ENCODE results near the gene NUBPL. TPM values are rescaled to one million over a fixed set of nuclear protein-coding genes. Genes with fewer than 3 reads are reported as not detected.
A peak's percentile ranks its signal among the peaks of the same experiment; 100 is the strongest.
"Not testable (repeated sequence)": the region's sequence is repeated elsewhere in the genome, so short reads cannot be mapped to it uniquely, and the experiment has no call there.

Gene NUBPL
- total RNA-seq, 1 experiment from 2014 or later, result 26.8 TPM

DNA sequence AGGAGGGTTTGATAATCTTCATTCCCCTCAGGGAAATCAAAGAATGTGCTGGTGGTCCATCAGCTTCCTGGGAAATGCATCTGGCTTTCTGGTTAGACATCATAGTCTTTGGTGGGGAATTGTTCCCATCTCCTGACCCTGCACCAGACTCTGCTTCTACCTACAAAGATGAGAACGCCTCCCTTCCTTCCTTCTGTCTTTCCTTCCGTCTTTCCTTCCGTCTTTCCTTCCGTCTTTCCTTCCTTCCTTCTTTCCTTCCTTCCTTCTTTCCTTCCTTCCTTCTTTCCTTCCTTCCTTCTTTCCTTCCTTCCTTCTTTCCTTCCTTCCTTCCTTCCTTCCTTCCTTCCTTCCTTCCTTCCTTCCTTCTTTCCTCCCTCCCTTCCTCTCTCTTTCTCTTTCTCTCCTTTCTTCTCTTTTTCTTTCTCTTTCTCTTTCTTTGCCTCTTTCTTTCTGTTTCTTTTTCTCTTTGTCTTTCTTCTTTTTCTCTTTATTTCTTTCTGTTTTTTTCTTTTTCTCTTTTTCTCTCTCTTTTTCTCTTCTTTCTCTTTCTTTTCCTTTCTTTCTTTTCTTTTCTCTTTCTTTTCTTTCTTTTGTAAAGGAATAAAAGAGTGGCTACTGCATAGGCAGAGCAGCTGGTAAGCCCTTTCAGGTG lies 326.9 kb downstream of the NUBPL start:
- DNase-seq (ENCODE audit: low spot score), result no peak
- in situ Hi-C loops (cut with HindIII; ENCODE audit: low sequenced_read_pairs), result no loop called here

DNA sequence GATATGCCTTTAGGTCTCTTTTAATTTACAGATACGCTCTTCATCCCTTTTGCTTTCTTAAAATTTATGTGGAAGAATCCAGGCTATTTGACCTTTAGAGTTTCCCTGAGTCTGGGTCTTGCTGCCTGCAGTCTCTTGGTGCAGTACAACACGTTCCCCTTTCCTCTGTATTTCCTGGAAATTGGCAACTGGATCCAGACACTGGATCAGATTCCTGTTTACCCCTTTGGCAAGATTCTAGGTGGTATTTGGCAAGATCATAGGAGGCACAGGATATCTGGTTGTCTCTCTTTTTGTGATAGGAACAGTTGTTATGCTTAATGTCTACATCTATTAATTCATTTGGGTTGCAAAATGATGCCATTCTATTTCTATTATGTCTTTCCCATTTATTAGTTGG lies 328.1 kb downstream of the NUBPL start:
- in situ Hi-C loops (cut with HindIII; ENCODE audit: low sequenced_read_pairs), result no loop called here
- no peak for DNase-seq (ENCODE audit: low spot score)

DNA sequence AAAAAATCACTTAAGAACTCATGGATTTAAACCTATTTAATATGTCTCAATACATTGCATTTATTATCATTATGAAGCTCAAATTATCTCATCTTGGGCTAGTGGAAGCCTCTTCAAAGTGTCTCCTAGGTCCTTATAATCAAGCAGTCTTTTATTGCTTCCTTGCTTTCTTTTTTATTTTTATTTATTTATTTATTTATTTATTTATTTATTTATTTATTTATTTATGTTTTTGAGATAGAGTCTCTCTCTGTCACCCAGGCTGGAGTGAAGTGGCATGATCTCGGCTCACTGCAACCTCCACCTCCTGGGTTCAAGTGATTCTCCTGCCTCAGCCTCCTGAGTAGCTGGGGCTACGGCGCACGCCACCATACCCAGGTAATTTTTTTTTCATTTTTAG lies 329.0 kb downstream of the NUBPL start:
- DNase-seq (ENCODE audit: low spot score); in situ Hi-C loops (cut with HindIII; ENCODE audit: low sequenced_read_pairs): not testable (repeated sequence)

DNA sequence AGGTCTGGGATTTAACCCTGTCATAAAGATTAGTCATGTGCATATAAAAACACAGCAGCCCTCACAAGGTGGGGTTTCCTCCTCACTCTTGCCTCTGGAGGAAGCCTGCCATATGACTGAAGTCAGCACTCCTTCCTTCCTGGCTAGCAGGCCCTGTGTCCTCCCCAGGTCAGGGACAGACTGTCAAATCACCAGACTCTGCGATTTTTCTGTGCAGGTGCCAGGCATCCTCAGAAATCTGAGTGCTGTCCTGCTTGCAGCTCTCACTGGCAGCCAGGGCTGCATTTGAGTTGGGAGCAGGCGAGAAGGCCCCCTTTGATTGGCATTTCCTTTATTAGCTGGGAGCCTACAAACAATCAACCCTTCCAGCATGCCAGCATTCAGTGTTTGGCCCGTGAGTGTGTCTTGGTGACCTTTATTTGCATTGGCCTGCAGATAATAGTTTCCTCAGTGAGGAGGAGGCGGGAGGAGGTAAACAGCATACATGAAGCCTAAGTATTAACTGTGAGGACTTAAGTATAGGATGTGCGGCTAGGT lies 332.1 kb downstream of the NUBPL start:
- DNase-seq (ENCODE audit: low spot score), result peak; percentile 7

DNA sequence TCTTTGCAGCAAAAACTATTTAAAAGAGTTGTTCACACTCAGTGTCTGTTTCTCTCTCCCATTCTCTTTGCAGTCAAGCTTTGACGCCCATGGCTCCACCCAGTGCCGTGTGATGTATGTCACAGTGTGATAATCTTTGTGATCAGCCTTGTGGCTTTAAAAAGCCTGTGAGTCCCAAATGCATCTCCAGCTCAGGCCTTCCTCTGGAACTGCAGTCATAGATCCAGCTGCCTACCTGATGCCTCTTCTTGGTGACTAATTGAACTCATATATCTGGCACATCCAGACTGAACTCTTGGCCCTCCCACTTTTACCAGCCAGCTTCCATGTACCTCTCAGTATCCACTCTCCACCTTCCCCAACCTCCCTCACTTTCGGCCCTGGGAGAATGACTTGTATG lies 333.1 kb downstream of the NUBPL start:
- in situ Hi-C loops (cut with HindIII; ENCODE audit: low sequenced_read_pairs), result no loop called here
- DNase-seq (ENCODE audit: low spot score), result no peak

More for the DNA sequence above, 332.1 kb downstream of the NUBPL start:
- in situ Hi-C loops (cut with HindIII; ENCODE audit: low sequenced_read_pairs), result no loop called here

DNA sequence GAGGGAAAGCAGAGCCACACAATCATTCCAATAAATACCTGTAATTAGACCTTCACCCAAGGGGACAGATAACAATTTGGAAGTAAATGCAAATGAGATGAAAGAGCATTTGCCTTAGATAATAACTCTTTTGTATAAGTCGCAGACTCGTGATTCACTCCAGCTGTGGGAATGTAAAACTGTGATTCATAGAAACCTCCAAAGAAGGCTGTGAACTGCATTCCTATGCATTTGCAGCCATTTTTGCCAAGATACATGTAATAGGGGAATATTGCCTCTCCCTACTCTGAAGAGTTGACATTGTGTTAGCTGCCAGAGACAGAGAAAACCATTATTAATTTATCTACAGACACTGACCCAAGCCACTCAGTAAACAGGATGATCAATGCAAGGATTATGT lies 334.0 kb downstream of the NUBPL start:
- in situ Hi-C loops (cut with HindIII; ENCODE audit: low sequenced_read_pairs), result no loop called here

DNA sequence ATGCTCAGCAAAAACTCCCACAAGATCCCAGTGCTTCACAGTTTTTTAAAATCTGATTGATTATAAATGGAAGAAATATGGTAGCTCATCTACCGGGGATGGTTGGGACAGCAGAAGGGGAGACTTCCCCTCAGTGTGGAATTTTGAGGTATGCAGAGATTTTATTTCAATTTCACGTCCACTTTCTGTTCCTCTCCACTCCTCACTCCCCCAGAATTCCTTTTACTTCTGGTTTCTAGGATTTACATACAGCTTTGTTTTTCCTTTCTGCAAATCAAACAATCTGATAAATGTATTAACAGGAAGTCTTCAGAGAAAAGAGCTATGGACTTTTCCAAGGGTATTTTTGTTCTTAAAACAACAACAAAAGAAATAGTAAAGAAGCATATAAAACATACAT lies 334.4 kb downstream of the NUBPL start:
- in situ Hi-C loops (cut with HindIII; ENCODE audit: low sequenced_read_pairs), result no loop called here

More for the DNA sequence above, 334.0 kb downstream of the NUBPL start:
- DNase-seq (ENCODE audit: low spot score), result no peak

DNA sequence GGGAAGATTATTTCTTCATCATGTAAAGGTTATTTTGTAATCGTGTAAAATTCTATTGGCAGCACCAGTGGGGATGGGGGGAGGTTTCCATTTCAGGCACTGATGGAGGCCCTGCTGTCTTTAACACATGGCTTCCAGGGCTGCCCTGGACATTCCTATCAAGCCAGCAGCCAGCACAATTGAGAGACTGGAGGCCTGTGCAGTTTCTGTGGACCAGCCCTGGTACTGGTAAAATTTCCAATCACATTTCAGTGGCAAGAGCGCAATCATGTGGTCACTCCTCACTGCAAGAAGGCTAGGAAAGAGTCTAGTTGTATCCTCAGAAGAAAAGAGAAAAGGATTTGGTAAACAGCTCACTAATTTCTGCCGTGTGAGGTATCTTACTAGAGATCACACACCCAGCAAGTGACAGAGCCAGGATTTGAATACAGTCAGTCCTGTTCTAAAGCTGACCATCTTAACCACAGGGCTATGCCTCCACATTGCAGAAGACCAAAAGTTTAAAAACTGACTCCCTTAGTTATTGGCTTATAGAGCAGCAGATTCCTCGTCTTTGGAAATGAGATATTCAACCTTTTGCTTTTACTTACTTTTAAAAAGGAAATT lies 336.5 kb downstream of the NUBPL start:
- in situ Hi-C loops (cut with HindIII; ENCODE audit: low sequenced_read_pairs), result no loop called here
- no peak for DNase-seq (ENCODE audit: low spot score)

More for the DNA sequence above, 334.4 kb downstream of the NUBPL start:
- DNase-seq (ENCODE audit: low spot score), result no peak

DNA sequence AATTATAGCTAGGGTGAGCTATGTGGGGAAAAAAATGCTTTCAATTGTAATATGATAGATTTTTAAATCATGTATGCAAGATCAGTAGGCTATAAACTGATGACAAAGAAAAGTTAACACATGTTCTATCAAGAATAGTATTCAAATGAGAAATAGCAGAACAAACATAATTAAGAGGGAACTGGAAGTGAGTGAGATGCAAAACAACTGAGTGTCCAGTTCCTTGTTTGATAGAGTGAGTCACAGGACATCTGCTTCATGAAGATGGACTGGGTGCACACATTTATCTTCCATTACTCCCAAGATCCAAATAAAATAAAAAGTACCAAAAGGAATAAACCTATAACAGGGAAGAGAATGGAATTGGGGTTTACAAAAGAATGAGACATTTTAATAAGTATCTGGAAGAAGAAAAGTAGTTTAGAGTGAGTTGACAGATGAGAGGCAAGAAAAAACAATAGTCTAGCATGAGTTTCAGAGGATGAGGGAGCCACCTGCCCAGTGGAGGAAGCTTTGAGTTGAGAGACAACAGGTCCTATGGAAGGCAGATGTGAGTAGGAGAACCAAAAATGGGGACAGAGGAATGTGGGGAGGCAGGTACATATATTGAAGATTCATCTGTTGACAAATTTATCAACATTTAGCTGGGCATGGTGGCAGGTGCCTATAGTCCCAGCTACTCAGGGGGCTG lies 337.8 kb downstream of the NUBPL start:
- in situ Hi-C loops (cut with HindIII; ENCODE audit: low sequenced_read_pairs), result no loop called here
- no peak for DNase-seq (ENCODE audit: low spot score)

DNA sequence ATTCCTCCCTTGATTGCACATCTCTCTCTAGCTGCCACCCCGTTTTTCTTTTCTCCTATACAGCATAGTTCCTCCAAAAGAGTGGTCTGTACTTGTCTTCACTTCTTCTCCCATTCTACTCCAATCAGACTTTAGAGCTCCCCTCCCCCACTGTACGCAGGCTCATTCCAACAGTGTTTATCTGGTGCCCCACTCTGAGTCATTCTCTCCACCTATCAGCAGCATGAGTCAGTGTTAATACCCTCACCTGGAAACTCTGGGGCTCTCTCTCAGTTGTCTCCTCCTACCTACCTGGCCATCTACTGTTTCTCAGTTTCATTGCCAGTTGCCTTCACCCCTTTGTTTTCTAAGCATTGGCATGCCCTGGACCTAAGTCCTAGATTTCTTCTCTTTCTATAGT lies 340.8 kb downstream of the NUBPL start:
- in situ Hi-C loops (cut with HindIII; ENCODE audit: low sequenced_read_pairs), result no loop called here
- no peak for DNase-seq (ENCODE audit: low spot score)

DNA sequence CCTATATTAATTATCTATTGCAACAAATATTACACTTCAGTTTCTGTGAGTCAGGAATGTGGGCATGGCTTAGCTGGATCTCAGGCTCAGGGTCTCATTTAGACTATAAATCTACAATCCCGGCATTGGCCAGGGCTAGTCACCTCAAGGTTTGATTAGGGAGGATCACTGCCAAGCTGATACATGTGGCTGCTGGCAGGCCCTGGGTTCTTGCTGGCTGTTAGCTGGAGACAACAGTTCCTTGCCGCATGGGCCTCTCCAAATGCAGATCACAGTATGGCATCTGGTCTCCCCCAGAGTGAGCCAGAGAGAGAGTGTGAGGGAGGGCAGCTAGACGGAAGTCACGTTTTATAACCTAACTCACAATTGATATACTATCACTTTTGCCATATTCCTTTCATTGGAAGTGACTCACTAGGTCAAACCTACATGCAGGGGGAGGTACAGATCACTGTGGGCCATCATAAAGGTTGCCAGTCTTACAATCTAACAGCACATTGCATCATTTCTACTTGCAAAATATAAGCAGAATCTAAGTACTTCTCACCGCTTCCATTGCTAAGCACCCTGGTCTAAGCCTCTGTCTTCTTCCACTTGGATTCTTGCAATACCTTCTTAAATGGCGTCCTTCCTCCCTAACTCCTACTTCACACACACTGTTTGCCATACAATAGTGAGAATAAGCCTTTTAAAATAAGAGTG lies 341.9 kb downstream of the NUBPL start:
- no peak for DNase-seq (ENCODE audit: low spot score)
- in situ Hi-C loops (cut with HindIII; ENCODE audit: low sequenced_read_pairs), result no loop called here

DNA sequence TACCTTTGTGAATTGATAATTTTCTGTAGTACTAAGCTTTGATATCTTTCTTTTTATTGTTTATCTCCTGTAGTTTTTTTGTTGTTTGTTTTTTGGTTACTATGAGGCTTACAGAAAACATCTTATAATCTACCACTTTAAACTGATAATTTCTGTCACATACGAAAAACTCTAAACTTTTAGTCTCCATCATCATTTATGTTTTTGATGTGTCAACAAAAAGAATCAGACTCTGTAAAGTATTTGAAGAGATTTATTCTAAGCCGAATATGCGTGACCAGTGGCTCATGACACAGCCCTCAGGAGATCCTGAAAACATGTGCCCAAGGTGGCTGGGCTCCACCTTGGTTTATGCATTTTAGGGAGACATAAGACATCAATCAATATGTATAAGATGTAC lies 348.8 kb downstream of the NUBPL start:
- in situ Hi-C loops (cut with HindIII; ENCODE audit: low sequenced_read_pairs), result no loop called here
- DNase-seq (ENCODE audit: low spot score), result no peak

Other genes starting within 250 kb of the NUBPL start
- gene HEATR5A, start 140.9 kb upstream of the NUBPL start, total RNA-seq (2014; rRNA removed; shearing (Covaris generic)), result 14.9 and 27.5 TPM in 2 replicates
- 58.0 and 80.7 TPM in 2 replicates for gene DTD2, start 103.9 kb upstream of the NUBPL start, total RNA-seq (2014; rRNA removed; shearing (Covaris generic))
- not detected in 2 replicates for gene GPR33, start 73.4 kb upstream of the NUBPL start, total RNA-seq (2014; rRNA removed; shearing (Covaris generic))